GM12891 (cell line): ENCODE measurements around the gene TSPAN17.

Experiments used
- DNase-seq: peaks from one replicate; pipeline ENCODE4 v3.0.0; 2011; ENCODE audit warnings: low spot score; ENCODE audit not compliant: insufficient read length
- FAIRE-seq: peaks from 2 replicates; lab custom pipeline; 2011; peaks lifted over from hg19 to GRCh38; lab: Jason Lieb, UNC
- PAX5 ChIP-seq: IDR thresholded peaks from 2 replicates; pipeline ENCODE4 v1.6.1; 2011; ENCODE audit warnings: low read length, moderate library complexity, mild to moderate bottlenecking; ENCODE audit not compliant: insufficient read depth, severe bottlenecking
- POLR2A ChIP-seq: IDR thresholded peaks from 2 replicates; pipeline ENCODE4 v1.6.1; 2011; ENCODE audit warnings: low read depth, low read length, control low read depth
- POLR2AphosphoS5 ChIP-seq: IDR thresholded peaks from 2 replicates; pipeline ENCODE4 v1.6.1; 2011; ENCODE audit warnings: low read depth, low read length, control low read depth
- POU2F2 ChIP-seq: IDR thresholded peaks from 2 replicates; pipeline ENCODE4 v1.6.1; 2011; ENCODE audit warnings: low read depth, mild to moderate bottlenecking, control low read depth, low read length, moderate library complexity
- SPI1 ChIP-seq: IDR thresholded peaks from 2 replicates; pipeline ENCODE4 v1.6.1; 2011; ENCODE audit warnings: low read depth, low read length, control low read depth
- TAF1 ChIP-seq: IDR thresholded peaks from 2 replicates; pipeline ENCODE4 v1.6.1; 2011; ENCODE audit warnings: low read depth, low read length, control low read depth

The TSPAN17 gene

DNA sequence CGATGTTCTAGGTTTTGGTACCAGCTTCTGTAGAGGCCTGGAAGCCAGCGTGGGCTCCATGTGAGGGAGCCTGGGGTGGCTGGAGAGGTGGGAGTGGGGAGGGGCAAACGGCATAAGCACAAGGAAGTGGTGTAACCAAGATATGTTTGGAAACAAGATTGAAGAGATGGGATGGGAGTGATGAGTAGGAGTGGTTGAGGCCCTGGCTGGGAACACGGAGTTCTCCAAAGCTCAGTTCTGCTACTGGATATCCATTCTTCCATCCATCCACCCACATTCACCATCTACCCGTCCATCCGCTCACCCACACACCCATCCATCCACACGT lies 12.2 kb downstream of the TSPAN17 start:
- no peak for TF ChIP-seq PAX5
- no peak for TF ChIP-seq POU2F2
- TF ChIP-seq SPI1, result no peak
- no peak for TF ChIP-seq POLR2AphosphoS5
- TF ChIP-seq POLR2A, result no peak
- no peak for TF ChIP-seq TAF1
- FAIRE-seq (no peak), DNase-seq (no peak)

GRCh38 chr5:176659860-176660461 lies 12.7 kb downstream of the TSPAN17 start:
- FAIRE-seq (peak; percentile 84), DNase-seq (no peak)
- TF ChIP-seq TAF1 (no peak), POU2F2 (no peak), PAX5 (no peak), POLR2AphosphoS5 (no peak), POLR2A (no peak), SPI1 (no peak)

DNA sequence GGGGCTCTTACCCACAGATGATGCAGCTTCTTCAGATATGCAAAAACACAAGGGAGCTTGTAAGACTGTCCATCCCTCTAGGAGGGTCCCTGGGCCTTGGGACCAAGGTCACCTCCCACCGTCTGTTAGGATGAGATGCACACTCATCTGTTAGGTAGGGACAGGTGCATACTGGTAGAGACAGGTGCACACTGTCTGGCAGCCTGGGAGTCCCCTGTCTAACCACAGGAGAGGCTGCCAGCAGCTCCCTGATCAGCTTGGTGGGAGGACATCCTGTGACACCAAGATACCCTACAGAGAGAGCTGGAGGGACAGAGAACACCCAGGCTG lies 13.2 kb downstream of the TSPAN17 start:
- TF ChIP-seq POLR2AphosphoS5 (no peak), PAX5 (no peak), POU2F2 (no peak), POLR2A (no peak), TAF1 (no peak), SPI1 (no peak)
- DNase-seq (no peak), FAIRE-seq (peak; percentile 74)

DNA sequence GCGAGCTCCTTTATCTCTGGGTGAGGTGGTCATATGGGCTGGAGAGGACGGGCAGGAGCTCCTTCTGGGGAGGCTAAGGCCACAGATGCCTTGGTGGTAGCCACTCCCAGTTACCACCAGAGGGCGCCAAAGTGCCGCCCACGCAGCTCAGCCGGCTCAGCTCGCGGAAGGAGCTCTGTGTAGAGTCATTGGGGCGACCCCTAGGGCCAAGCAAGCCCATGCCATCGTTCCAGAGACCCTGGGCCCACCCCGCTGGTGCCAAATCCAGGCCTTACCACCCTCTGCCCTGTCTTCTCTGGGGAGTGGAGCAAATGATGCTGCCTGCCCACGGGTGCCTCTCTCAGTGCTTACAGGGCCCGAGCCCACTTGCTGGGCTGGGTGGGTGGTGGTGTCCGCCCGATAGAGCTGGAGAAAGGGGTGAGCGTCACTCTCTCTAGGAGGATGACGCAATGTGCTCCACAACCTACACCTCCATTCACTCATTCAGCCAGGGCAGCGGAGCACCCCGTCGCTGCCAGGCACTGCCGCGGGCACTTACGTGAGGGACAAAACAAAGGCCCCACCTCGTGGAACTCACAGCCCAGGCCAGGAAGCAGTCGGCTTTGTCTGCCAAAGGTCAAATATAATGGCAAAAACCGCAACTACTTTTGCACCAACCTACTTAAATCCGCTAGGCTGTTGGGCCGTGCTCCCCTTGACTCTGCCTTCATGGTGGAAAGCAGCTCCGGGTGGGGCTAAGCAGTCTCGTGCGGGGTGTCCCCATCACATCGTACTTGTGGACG lies 13.8 kb downstream of the TSPAN17 start:
- FAIRE-seq, result peak; percentile 91
- TF ChIP-seq POLR2A, result no peak
- TF ChIP-seq POU2F2, result 0 out of 2 replicates have a peak, but pooled peaks have one; percentile 21
- peak; percentile 96 for DNase-seq

GRCh38 chr5:176661676-176662075 lies 14.4 kb downstream of the TSPAN17 start:
- TF ChIP-seq PAX5 (no peak), POLR2AphosphoS5 (no peak), POLR2A (no peak), SPI1 (no peak)
- no peak for FAIRE-seq
- DNase-seq, result no peak

DNA sequence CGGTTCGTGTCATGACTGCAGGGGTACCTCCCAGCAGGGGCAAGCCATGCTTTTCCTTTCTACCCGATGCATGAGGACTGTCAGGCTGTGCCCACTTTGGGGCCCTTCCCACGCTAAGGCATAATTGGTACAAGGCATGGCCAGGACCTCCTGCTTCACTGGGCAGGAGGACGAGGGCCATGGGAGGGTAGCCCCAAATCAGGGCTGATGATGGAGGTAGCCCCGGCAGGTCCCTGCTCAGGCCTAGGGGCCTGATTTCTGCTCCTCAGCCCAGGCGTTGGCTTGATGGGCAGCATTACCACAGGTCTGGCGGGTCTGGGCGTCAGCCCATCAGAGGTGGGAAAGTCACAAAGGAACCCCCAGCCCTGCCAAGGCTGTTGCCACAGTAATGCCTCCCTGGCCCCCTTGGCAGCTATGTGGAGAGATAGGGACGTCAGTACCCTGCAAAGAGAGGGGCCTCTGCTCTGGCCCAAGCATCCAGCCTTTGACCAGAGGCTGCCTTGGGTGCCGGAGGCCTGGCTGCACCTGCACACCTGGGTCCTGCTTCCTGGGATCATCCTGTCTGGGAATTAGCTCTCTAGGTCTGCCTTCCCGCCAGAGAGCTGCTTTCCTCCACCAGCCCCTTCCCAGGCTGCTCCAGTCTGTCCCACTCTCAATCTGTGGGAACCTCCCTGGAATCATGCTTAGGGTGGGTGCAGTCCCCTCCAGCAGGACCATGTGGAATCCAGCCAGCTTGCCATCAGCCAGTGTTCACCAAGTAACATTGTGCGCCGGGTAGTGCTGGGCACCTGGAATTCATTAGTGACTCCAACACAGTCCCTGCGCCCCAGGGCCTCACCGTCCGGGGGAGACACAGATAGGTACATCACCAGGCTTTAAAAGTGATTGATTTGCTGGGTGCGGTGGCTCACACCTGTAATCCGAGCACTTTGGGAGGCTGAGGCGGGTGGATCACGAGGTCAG lies 15.4 kb downstream of the TSPAN17 start:
- FAIRE-seq (no peak), DNase-seq (no peak)
- TF ChIP-seq POU2F2, result no peak
- no peak for TF ChIP-seq PAX5
- TF ChIP-seq TAF1, result no peak
- TF ChIP-seq POLR2A, result no peak
- no peak for TF ChIP-seq SPI1
- TF ChIP-seq POLR2AphosphoS5, result no peak

DNA sequence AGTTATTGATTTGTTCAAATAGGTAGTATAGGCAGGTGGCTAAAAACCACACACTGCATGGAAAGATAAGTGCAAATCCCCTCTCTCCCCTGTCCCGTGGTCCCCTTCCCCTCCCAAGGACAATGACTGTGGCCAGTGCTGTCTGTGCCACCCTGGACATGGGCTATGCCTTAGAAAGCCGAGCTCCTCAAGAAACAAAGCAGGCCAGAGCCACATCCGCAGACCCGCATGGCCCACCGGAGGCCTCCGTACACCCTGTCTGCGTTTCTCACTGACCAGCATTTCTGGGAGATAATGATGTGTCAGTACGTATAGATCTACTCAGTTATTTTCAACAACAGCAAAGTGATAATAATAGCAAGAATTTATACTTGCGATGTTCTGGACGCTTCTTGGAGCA lies 16.3 kb downstream of the TSPAN17 start:
- DNase-seq, result no peak
- FAIRE-seq, result no peak
- TF ChIP-seq TAF1 (no peak), SPI1 (no peak), POLR2A (no peak), POU2F2 (no peak), POLR2AphosphoS5 (no peak), PAX5 (no peak)

DNA sequence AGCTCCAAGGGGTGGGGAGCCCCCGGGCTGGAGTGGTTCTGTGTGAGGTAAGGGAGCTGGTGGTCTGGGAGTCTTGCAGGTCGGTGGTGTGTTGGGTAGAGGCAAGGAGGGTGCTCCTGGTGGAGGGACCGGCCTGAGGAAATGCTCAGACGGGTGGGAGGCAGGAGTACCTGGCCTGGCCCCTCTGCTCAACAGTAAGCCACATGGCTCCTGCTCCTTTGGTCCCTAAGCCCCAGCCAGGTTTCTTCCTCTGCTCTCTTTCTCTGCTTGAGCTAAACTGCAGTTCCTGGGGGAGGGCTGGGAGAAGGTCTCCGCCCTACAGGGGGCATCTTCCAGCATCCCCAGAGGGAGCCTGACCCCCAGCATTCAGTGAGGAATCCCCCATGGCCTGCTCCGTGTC lies 17.2 kb downstream of the TSPAN17 start:
- no peak for DNase-seq
- no peak for FAIRE-seq
- TF ChIP-seq POLR2AphosphoS5 (no peak), PAX5 (no peak), POLR2A (no peak), POU2F2 (no peak), TAF1 (no peak), SPI1 (no peak)

DNA sequence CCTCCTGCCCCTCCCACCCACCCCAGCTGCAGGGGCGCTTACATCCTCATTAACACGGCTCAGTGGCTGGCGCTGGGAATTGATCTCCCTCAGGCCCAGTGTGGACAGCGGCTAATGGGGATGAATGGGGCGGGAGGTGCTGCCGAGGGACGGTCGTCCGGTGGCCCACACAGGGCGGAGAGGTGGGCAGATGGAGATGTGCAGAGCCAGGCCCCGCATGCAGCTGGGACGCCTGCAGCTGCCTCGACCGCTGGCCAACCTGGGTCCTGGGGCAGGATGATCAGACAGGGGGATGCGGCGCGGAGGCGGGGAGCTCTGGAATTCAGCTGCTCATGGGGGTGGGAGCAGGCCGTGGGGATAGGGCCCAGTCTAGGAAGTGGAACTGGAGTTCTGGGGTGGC lies 17.6 kb downstream of the TSPAN17 start:
- no peak for DNase-seq
- FAIRE-seq, result no peak
- TF ChIP-seq SPI1 (no peak), TAF1 (no peak), POU2F2 (no peak), POLR2AphosphoS5 (no peak), POLR2A (no peak), PAX5 (no peak)
